Pons (tissue), 1 donor: ENCODE measurements around the gene MLX.

Experiments
- DNase-seq: peaks from one replicate; pipeline ENCODE4 v3.0.0-alpha.2; 2016; ENCODE audit warnings: low spot score

The MLX gene, protein sequence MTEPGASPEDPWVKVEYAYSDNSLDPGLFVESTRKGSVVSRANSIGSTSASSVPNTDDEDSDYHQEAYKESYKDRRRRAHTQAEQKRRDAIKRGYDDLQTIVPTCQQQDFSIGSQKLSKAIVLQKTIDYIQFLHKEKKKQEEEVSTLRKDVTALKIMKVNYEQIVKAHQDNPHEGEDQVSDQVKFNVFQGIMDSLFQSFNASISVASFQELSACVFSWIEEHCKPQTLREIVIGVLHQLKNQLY

DNA sequence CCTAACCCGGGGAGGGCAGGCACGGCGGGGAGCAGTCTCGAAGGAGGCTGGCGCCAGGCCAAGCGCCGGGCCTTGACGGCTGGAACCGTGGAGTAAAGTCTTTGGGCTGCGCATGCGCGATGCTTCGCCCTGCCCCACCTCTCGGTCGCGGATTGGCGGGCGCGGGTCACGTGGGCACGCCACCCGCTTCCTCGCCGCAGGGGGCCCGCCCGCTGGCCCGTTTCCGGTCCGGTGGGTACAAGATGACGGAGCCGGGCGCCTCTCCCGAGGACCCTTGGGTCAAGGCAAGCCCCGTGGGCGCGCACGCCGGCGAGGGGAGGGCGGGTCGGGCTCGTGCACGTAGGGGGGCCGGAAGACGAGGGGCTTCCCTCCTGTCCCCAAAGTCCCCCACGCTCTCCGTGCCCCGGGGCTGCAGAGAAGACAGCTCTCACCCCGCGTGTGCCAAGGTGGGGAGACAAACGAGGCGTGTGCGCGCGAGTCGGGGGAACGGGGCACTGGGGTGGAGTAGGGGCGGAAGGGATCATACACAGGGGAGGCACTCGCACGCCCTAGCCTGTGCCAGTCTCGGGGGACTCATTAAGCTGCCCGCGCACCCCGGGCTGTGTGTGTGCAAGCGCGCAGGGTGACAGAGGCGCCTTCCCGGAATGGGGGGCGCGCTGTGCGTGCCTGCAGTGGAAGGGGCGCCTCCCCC lies at the start of gene MLX:
Gene MLX (plus strand): TSS at position 218 of the 691 bp plus-strand sequence. CDS start 25 bp downstream, at position 243.
- peak; percentile 88 for DNase-seq

GRCh38 chr17:42517516-42517915 lies 49.4 kb upstream of the MLX start:
- peak; percentile 79 for DNase-seq

- DNase-seq: peak; percentile 79
These were observed 48.7 kb upstream of the MLX start for GRCh38 chr17:42518046-42518754.

GRCh38 chr17:42518755-42519545 lies 48.0 kb upstream of the MLX start:
- DNase-seq: no peak

DNA sequence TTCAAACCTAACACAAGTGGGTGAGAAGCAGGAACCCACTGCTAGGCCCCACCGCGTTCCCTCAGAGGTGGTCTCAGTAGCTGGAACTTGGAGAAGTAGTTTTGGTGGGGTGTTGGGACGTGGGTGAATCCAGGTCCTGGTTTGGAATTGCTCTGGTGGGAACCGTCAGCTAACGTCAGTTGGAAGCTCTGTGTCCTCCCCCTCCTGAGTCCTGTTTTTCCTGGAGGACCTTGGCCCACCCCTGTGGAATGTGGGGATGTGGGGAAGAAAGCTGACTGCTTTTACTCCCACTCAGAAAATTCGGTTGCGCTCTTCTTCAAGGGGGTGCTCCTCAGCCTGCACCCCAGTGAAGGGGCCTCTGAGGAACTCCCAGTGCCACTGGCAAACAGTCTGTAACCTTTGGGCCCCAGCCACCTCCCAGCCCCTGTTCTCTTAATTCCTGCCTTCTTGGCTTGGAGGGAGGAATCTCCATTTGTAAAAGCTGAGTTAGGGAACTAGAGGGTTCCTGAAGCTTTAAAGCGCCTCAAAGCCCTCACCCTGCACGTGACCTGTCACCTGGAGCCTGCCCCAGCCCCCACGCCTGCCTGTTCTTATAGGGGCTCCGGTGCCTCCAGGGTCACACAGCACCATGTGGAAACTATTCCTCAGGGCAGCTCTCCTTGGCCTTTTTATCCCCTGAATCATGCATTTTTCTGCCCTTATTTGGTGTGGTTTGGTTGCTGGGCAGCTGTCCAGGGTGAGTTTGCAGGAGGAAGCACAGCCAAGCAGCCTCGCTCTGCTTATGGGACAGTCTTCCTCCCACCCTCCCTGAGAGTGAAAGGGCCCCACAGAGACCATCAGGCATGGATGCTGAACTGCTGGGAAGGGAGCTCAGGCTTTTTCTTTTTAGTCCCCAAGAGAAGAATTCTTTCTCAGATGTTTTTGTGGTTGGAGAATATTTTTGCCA lies 47.1 kb upstream of the MLX start:
- peak; percentile 91 for DNase-seq

GRCh38 chr17:42520540-42520951 lies 46.4 kb upstream of the MLX start:
- no peak for DNase-seq

GRCh38 chr17:42521036-42521435 lies 45.9 kb upstream of the MLX start:
- DNase-seq: no peak

GRCh38 chr17:42521666-42522262 lies 45.1 kb upstream of the MLX start:
- DNase-seq: no peak

DNA sequence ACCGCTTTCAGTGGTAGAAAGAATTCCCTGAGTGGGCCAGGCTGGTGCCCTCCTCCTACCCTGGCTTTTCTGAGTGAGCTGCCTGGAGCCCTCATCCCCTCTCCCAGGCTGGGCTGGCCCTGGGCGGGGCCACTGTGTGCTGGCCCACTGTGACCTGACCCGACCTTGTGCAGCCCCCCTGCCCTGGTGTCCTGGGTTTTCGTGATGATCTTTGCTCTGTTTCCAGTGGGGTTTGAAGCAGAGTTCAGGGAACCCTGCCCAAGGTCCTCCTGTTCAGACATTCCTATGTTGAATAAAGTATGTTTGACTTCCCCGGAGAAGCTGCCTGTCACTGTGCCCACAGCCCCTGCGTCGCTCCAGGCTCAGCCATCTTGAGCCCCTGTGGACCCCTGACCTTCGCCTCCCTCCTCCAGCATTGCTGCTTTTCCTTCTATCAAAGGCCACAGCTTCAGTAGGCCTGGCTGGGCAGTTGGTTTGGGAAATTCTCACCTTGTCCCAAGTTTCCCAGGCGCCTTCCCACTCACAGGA lies 44.6 kb upstream of the MLX start:
- no peak for DNase-seq

GRCh38 chr17:42522798-42523278 lies 44.1 kb upstream of the MLX start:
- DNase-seq: no peak

DNA sequence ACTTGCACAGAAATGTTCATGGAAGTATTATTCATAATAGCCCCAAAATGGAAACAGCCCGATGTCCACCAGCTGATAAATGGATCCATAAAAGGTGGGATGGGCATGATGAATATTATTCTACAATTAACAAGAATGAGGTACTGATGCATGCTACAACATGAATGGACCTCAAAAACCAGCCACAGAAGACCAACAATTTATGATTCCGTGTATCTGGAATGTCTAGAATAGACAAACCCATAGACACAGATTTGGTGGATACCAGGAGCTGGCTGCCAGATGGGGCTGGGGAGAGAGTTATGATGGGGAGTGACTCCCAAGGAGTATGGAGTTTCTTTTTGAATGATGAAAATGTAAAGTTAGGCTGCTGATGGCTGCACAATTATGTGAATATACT lies 41.7 kb upstream of the MLX start:
- DNase-seq: no peak

DNA sequence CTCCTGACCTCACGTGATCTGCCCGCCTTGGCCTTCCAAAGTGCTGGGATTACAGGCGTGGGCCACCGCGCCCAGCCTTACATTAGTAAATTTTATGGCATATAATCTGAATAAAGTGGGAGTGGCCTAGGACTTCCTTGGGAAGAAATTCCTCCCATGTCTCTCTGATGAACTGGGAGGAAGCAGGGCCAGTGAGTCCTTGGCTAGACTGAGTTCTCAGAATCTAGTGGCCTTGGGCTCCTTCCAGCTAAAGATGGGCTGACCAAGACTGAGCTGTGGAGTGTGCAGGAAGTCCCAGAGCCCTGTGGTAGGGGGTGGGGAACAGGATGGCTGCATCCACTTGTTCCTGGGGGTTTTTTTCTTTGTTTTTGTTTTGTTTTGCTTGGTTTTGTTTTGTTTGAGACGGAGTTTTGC lies 40.9 kb upstream of the MLX start:
- DNase-seq: no peak

GRCh38 chr17:42527932-42528331 lies 39.0 kb upstream of the MLX start:
- DNase-seq: no peak

- DNase-seq: no peak
These were observed 37.8 kb upstream of the MLX start for GRCh38 chr17:42529061-42529460.

- DNase-seq: no peak
These were observed 35.9 kb upstream of the MLX start for GRCh38 chr17:42530952-42531454.

DNA sequence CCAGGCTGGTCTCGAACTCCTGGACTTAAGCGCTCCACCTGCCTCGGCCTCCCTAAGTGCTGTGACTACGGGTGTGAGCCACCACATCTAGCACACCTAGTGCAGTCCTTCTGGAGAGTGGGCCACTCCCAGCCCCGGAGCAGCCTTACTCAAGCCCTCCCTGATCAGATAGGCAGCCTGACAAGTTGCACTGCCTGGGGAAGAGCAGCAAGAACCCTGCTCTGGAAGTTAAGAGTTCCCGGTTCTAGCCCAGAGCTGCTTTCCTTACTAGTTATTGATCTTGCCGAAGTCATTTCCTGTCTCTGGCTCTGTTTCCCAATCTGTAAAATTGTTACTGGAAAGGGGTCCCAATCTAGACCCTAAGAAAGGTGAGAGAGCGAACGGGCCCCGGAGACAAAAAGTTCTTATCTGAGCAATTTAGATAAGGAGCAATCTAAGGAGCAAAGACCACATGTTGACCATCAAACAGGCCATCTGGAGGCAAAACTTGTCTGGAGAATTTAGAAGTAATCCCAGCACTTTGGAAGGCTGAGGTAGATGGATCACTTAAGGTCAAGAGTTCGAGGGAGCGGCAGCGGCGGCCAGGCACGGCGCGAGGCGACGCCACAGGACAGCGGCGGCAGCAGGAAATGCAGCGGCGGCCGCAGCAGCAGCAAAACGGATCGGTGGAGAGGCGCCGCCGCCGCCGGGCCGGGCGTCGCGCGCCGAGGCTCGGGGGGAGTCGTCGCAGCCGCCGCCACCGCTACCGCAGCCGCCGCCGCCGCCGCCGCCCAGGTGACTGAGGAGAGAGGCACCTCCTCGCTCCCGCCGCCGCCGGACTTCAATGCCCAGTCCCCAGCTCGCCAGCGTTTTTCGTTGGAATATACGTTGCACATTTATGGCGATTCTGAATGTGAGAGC lies 35.2 kb upstream of the MLX start:
- DNase-seq: no peak

GRCh38 chr17:42535155-42536047 lies 31.5 kb upstream of the MLX start:
- DNase-seq: no peak

GRCh38 chr17:42536048-42536371 lies 30.9 kb upstream of the MLX start, which contains the start of gene NAGLU:
Gene NAGLU, plus strand, starts transcription at chr17:42536241. Its CDS starts 32 bp downstream, at chr17:42536273.
- DNase-seq: peak; percentile 93
